Measurements from ENCODE around the gene PTP4A1. TPM values are rescaled to one million over a fixed set of nuclear protein-coding genes. Genes with fewer than 3 reads are reported as not detected.

PTP4A1 gene
- total RNA-seq, 1 experiment from 2014 or later: 42.8 TPM

GRCh38 chr6:63554782-63555181 is 17.5 kb upstream of the PTP4A1 start:
- DNase-seq (ENCODE audit: low read depth): no peak

- DNase-seq (ENCODE audit: low read depth): no peak
These were observed 15.9 kb upstream of the PTP4A1 start for GRCh38 chr6:63556369-63556768.

GRCh38 chr6:63558278-63558677 is 14.0 kb upstream of the PTP4A1 start:
- DNase-seq (ENCODE audit: low read depth): no peak

- DNase-seq (ENCODE audit: low read depth): no peak
These were observed 11.4 kb upstream of the PTP4A1 start for GRCh38 chr6:63560801-63561287.

GRCh38 chr6:63561288-63561687 is 11.0 kb upstream of the PTP4A1 start:
- DNase-seq (ENCODE audit: low read depth): no peak

- no peak for DNase-seq (ENCODE audit: low read depth)
These were observed 9.0 kb upstream of the PTP4A1 start for GRCh38 chr6:63563235-63563634.

GRCh38 chr6:63565058-63565726 is 7.1 kb upstream of the PTP4A1 start:
- no peak for DNase-seq (ENCODE audit: low read depth)

- no peak for DNase-seq (ENCODE audit: low read depth)
These were observed 6.3 kb upstream of the PTP4A1 start for GRCh38 chr6:63565727-63566596.

- DNase-seq (ENCODE audit: low read depth): no peak
These were observed 4.3 kb upstream of the PTP4A1 start for GRCh38 chr6:63567966-63568365.

- peak; percentile 61 for DNase-seq (ENCODE audit: low read depth)
These were observed 778 bp upstream of the PTP4A1 start for GRCh38 chr6:63571361-63572043.

- no peak for DNase-seq (ENCODE audit: low read depth)
These were observed 431 bp downstream of the PTP4A1 start for GRCh38 chr6:63572747-63573075.

GRCh38 chr6:63573076-63573898 is 1.0 kb downstream of the PTP4A1 start:
- peak; percentile 68 for DNase-seq (ENCODE audit: low read depth)

- DNase-seq (ENCODE audit: low read depth): peak; percentile 78
These were observed 1.7 kb downstream of the PTP4A1 start for GRCh38 chr6:63573899-63574553.

- DNase-seq (ENCODE audit: low read depth): no peak
These were observed 2.2 kb downstream of the PTP4A1 start for GRCh38 chr6:63574554-63574900.

- no peak for DNase-seq (ENCODE audit: low read depth)
These were observed 4.0 kb downstream of the PTP4A1 start for GRCh38 chr6:63576147-63576772.

- no peak for DNase-seq (ENCODE audit: low read depth)
These were observed 4.9 kb downstream of the PTP4A1 start for GRCh38 chr6:63576985-63577712.

- no peak for DNase-seq (ENCODE audit: low read depth)
These were observed 6.5 kb downstream of the PTP4A1 start for GRCh38 chr6:63578757-63579156.

- DNase-seq (ENCODE audit: low read depth): no peak
These were observed 7.8 kb downstream of the PTP4A1 start for GRCh38 chr6:63579937-63580703.

GRCh38 chr6:63580704-63580961 is 8.4 kb downstream of the PTP4A1 start:
- DNase-seq (ENCODE audit: low read depth): no peak

Measured in HT1080 (cell line).